Glutamatergic neuron (in vitro differentiated cells): ENCODE measurements around the gene CAMTA2. TPM values are rescaled to one million over a fixed set of nuclear protein-coding genes. Genes with fewer than 3 reads are reported as not detected.
A peak's percentile ranks its signal among the peaks of the same experiment; 100 is the strongest.

ENCODE experiments used
- DNase-seq: peaks from one replicate; pipeline ENCODE4 v3.0.0; 2022
- H3K27ac Mint-ChIP-seq: one replicate; pipeline ENCODE4 v1.8.0; 2020; ENCODE audit warnings: mild to moderate bottlenecking, mixed read lengths, inconsistent platforms; ENCODE audit not compliant: unreplicated experiment
- H3K27me3 Mint-ChIP-seq: one replicate; pipeline ENCODE4 v1.8.0; 2020; ENCODE audit warnings: mild to moderate bottlenecking, moderate library complexity, mixed read lengths, inconsistent platforms; ENCODE audit not compliant: unreplicated experiment
- H3K36me3 Mint-ChIP-seq: one replicate; pipeline ENCODE4 v1.8.0; 2020; ENCODE audit warnings: mild to moderate bottlenecking, mixed read lengths, inconsistent platforms; ENCODE audit not compliant: unreplicated experiment
- H3K4me1 Mint-ChIP-seq: one replicate; pipeline ENCODE4 v1.8.0; 2020; ENCODE audit warnings: mild to moderate bottlenecking, low read depth, mixed read lengths, inconsistent platforms; ENCODE audit not compliant: unreplicated experiment
- H3K4me3 Mint-ChIP-seq: one replicate; pipeline ENCODE4 v1.8.0; 2020; ENCODE audit warnings: mild to moderate bottlenecking, mixed read lengths, inconsistent platforms; ENCODE audit not compliant: unreplicated experiment
- H3K9me3 Mint-ChIP-seq: one replicate; pipeline ENCODE4 v1.8.0; 2020; ENCODE audit warnings: mild to moderate bottlenecking, moderate library complexity, mixed read lengths, inconsistent platforms; ENCODE audit not compliant: unreplicated experiment
- CTCF ChIP-seq: fragments of 200-600 bp; sonication (generic); IDR thresholded peaks from one replicate; pipeline ENCODE4 v1.5.0; 2021; ENCODE audit not compliant: partially characterized antibody, unreplicated experiment
- total RNA-seq: library from RNA; stranded (reverse); fragmentation: NEBNext Ultra II Directional; extraction: Animal tissue kit (Norgen Biotek cat#: 25700); gene quantifications from one replicate; pipeline ENCODE4 v1.2.1, GENCODE V29; 2021; ENCODE audit not compliant: unreplicated experiment

The CAMTA2 gene
- total RNA-seq, 1 donor from 2014 or later = 61.4 TPM

GRCh38 chr17:5000237-5000639, 12.8 kb upstream of the CAMTA2 start:
- Mint-ChIP-seq H3K27me3 (peaks cover 14% of the 10 kb centered on the region), H3K36me3 (peaks cover 11% of the 10 kb centered on the region), H3K9me3 (peaks cover 7% of the 10 kb centered on the region), H3K4me1 (peaks cover 4% of the 10 kb centered on the region), H3K27ac (no peak overlapping the region), H3K4me3 (no peak overlapping the region)
- TF ChIP-seq CTCF = no peak
- no peak for DNase-seq

- Mint-ChIP-seq H3K4me1 (peaks cover 4% of the 10 kb centered on the region), H3K27ac (peak overlapping the region; percentile 62), H3K27me3 (peaks cover 14% of the 10 kb centered on the region), H3K36me3 (peaks cover 9% of the 10 kb centered on the region), H3K9me3 (peaks cover 7% of the 10 kb centered on the region), H3K4me3 (peak overlapping the region; percentile 79)
- TF ChIP-seq CTCF = no peak
- DNase-seq = no peak
These were observed 12.1 kb upstream of the CAMTA2 start for GRCh38 chr17:4999430-5000093.

GRCh38 chr17:4998732-4999429, 11.4 kb upstream of the CAMTA2 start:
- peak overlapping the region; percentile 83 for H3K4me3 Mint-ChIP-seq
- TF ChIP-seq CTCF = no peak

GRCh38 chr17:4998027-4998731, 10.7 kb upstream of the CAMTA2 start:
- peak; percentile 55 for DNase-seq
- peak overlapping the region; percentile 83 for H3K4me3 Mint-ChIP-seq
- peaks cover 14% of the 10 kb centered on the region for H3K27me3 Mint-ChIP-seq
- H3K36me3 Mint-ChIP-seq = no peaks in the 10 kb centered on the region
- peaks cover 7% of the 10 kb centered on the region for H3K9me3 Mint-ChIP-seq
- no peak for TF ChIP-seq CTCF
- H3K27ac Mint-ChIP-seq = no peak overlapping the region
- peaks cover 4% of the 10 kb centered on the region for H3K4me1 Mint-ChIP-seq

More at GRCh38 chr17:4998732-4999429, 11.4 kb upstream of the CAMTA2 start:
- Mint-ChIP-seq H3K27me3 (peaks cover 14% of the 10 kb centered on the region), H3K9me3 (peaks cover 7% of the 10 kb centered on the region), H3K27ac (peak overlapping the region; percentile 62), H3K36me3 (peaks cover 2% of the 10 kb centered on the region), H3K4me1 (peaks cover 4% of the 10 kb centered on the region)
- DNase-seq = no peak
